GM13976 (cell line): ENCODE results near the gene MLF2.

Source experiments
- DNase-seq: peaks from one replicate; pipeline ENCODE4 v3.0.0; 2012; ENCODE audit warnings: low spot score
- in situ Hi-C: fragments of 300-500 bp; cut with MboI; formaldehyde crosslinking; loops from one replicate; pipeline ENCODE4 v1.12.0; 2022; ENCODE audit warnings: low sequenced_read_pairs, mixed read lengths, inconsistent platforms; ENCODE audit not compliant: unreplicated experiment
- TF ChIP-seq, protein P1 (sequence below): IDR thresholded peaks from 2 replicates; pipeline ENCODE4 v1.5.1; 2012; ENCODE audit warnings: borderline replicate concordance, mild to moderate bottlenecking; ENCODE audit not compliant: insufficient read depth; ENCODE audit errors: extremely low read depth, missing control alignments, control extremely low read depth

MLF2 gene

GRCh38 chr12:6700646-6701051 lies 52.3 kb downstream of the MLF2 start, which contains the start of gene PIANP:
TSS of gene PIANP (minus strand) at chr12:6700815. CDS start at chr12:6698061, 2,754 bp downstream.
- in situ Hi-C loops, result no loop called here
- no peak for DNase-seq
- TF ChIP-seq, protein P1, sequence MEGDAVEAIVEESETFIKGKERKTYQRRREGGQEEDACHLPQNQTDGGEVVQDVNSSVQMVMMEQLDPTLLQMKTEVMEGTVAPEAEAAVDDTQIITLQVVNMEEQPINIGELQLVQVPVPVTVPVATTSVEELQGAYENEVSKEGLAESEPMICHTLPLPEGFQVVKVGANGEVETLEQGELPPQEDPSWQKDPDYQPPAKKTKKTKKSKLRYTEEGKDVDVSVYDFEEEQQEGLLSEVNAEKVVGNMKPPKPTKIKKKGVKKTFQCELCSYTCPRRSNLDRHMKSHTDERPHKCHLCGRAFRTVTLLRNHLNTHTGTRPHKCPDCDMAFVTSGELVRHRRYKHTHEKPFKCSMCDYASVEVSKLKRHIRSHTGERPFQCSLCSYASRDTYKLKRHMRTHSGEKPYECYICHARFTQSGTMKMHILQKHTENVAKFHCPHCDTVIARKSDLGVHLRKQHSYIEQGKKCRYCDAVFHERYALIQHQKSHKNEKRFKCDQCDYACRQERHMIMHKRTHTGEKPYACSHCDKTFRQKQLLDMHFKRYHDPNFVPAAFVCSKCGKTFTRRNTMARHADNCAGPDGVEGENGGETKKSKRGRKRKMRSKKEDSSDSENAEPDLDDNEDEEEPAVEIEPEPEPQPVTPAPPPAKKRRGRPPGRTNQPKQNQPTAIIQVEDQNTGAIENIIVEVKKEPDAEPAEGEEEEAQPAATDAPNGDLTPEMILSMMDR, result no peak

DNA sequence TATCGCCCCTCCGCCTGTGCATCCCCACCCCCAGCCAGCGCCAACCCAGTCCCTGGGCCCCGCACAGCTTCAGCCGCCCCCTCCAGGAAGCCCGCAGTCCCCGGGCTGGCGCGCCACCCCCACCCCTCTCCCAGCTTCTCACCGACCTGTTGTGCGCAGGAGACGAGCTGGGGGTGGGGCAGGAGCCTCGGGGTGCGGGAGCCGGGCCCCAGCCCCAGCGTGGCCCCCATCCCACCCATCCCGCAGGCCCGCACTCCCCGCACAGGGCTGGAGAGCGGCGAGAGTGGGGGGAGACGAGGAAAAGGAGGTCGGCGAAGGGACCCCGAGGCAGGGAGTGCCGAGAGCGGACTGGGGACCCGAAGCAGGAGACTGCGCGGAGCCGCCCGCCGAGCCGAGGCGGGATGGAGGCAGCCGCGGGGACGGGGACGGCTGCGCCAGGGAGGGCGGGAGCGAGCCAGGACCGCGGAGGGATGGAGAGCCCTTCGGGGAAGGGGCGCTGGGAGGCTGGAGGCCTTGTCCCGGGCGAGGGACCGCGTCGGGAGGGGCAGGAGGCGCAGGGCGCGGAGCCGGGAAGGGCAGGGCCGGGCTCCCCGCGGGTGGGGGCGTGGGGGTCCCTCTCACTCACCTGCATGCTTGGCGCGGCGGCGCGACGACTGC lies 52.8 kb downstream of the MLF2 start:
- no peak for DNase-seq

GRCh38 chr12:6699259-6699988 lies 53.5 kb downstream of the MLF2 start:
- TF ChIP-seq, protein P1, result no peak
- DNase-seq, result no peak
- in situ Hi-C loops, result no loop called here

More for the DNA sequence above, 52.8 kb downstream of the MLF2 start:
- TF ChIP-seq, protein P1, result no peak
- in situ Hi-C loops, result no loop called here

- in situ Hi-C loops, result no loop called here
- no peak for DNase-seq
- TF ChIP-seq, protein P1, result no peak
Measured at GRCh38 chr12:6698352-6699046, 54.4 kb downstream of the MLF2 start.
